Measurements from ENCODE around the gene ZNF326. TPM values are rescaled to one million over a fixed set of nuclear protein-coding genes. Genes with fewer than 3 reads are reported as not detected.

The ZNF326 gene
- total RNA-seq (10 to 100 TPM; 28.6 to 30.2 TPM), polyA plus RNA-seq (ENCODE audit: insufficient read depth, low read depth, low replicate concordance) (9.5 TPM)
- long read RNA-seq, donor 1, transcript ZNF326-201 (12 exons, 2,729 nt), result major isoform, 7 of 14 reads
- long read RNA-seq, donor 1, transcript ZNF326-202 (4 exons, 1,538 nt), result minor isoform, 6 of 14 reads
- long read RNA-seq, donor 1, partial matches to known transcripts, result 0 of 14 reads
- long read RNA-seq, donor 1, other reads (novel, unspliced or antisense), result 0 of 14 reads
- long read RNA-seq, donor 2, partial matches to known transcripts, result 0 of 7 reads
- long read RNA-seq, donor 2, other reads (novel, unspliced or antisense), result 0 of 7 reads

GRCh38 chr1:89994805-89995597 lies at the start of gene ZNF326:
ZNF326 (plus strand) TSS chr1:89995110; CDS start chr1:89995258, 148 bp downstream.
- Histone ChIP-seq H3K9me3 (no peaks in the 10 kb centered on the region), H3K4me1 (peaks cover 5% of the 10 kb centered on the region), H3K36me3 (ENCODE audit: low read depth, missing control alignments) (no peaks in the 10 kb centered on the region), H3K27me3 (no peaks in the 10 kb centered on the region), H3K27ac (peak within 1 kb of the TSS; percentile 98 to 99), H3K4me3 (peak within 1 kb of the TSS; percentile 97 to 98)
- DNase-seq, result peak; percentile 97
- no peak for TF ChIP-seq CTCF (IDR thresholded peaks at IDR 0.05)
- peak; percentile 95 for TF ChIP-seq POLR2A (IDR thresholded peaks at IDR 0.05)
- 0% methylated on average over 10 to 61 of the region's 88 CpGs for WGBS, 2 donors
- intact Hi-C loops (cut with DNase I; ENCODE audit: low total_unique reads), result no loop called here

- DNase-seq, result no peak
- Histone ChIP-seq H3K27ac (no peak overlapping the region), H3K36me3 (ENCODE audit: low read depth, missing control alignments) (no peaks in the 10 kb centered on the region), H3K27me3 (no peaks in the 10 kb centered on the region), H3K9me3 (no peaks in the 10 kb centered on the region), H3K4me3 (no peak overlapping the region), H3K4me1 (peaks cover 4% of the 10 kb centered on the region)
- no peak for TF ChIP-seq POLR2A (IDR thresholded peaks at IDR 0.05)
- TF ChIP-seq CTCF (IDR thresholded peaks at IDR 0.05), result no peak
- intact Hi-C loops (cut with DNase I; ENCODE audit: low total_unique reads), result no loop called here
- WGBS, 2 donors, result 84 to 91% methylated on average over 5 of the region's 5 CpGs
These were observed 48.9 kb upstream of the ZNF326 start for GRCh38 chr1:89945852-89946476.

GRCh38 chr1:89946532-89946931 lies 48.4 kb upstream of the ZNF326 start:
- H3K27ac ChIP-seq, result no peak overlapping the region
- H3K4me3 ChIP-seq, result no peak overlapping the region
- TF ChIP-seq CTCF (IDR thresholded peaks at IDR 0.05) (no peak), POLR2A (IDR thresholded peaks at IDR 0.05) (no peak)
- H3K27me3 ChIP-seq, result no peaks in the 10 kb centered on the region
- no peaks in the 10 kb centered on the region for H3K36me3 ChIP-seq (ENCODE audit: low read depth, missing control alignments)
- no peaks in the 10 kb centered on the region for H3K9me3 ChIP-seq
- intact Hi-C loops (cut with DNase I; ENCODE audit: low total_unique reads), result no loop called here
- H3K4me1 ChIP-seq, result peaks cover 4% of the 10 kb centered on the region
- no peak for DNase-seq
- WGBS, 2 donors, result 38 to 50% methylated on average over 1 of the region's 1 CpG

DNA sequence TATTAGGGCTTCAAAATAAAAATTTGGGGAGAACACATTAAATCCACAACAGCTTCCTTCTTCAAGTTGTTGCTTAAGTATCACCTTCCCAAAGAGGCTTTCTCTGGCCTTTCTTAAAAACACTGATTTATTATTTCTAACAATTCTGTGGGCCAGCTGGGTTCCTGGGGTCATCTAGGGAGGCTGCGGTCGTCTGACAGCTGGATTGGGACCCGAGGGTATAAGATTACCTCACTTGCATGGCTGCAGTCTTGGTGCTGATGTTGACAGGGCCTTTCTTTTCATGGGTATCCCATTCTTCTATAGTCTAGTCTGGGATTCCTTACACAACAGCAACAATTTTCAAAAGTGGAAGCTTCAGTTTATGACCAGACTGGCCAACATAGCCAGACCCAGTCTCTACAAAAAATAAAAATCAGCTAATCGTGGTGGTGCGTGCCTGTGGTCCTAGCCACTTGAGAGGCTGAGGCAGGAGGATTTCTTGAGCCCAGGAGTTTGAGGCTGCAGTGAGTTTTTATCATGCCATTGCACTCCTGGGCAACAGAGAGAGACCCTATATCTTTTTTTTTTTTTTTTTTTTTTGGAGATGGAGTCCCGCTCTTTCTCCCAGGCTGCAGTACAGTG lies 46.1 kb upstream of the ZNF326 start:
- H3K4me1 ChIP-seq, result peaks cover 4% of the 10 kb centered on the region
- no peak for TF ChIP-seq CTCF (IDR thresholded peaks at IDR 0.05)
- TF ChIP-seq POLR2A (IDR thresholded peaks at IDR 0.05), result no peak
- 82 to 84% methylated on average over 6 of the region's 6 CpGs for WGBS, 2 donors
- no peaks in the 10 kb centered on the region for H3K36me3 ChIP-seq (ENCODE audit: low read depth, missing control alignments)
- H3K4me3 ChIP-seq, result no peak overlapping the region
- no peaks in the 10 kb centered on the region for H3K27me3 ChIP-seq
- no peak overlapping the region for H3K27ac ChIP-seq
- no peak for DNase-seq
- intact Hi-C loops (cut with DNase I; ENCODE audit: low total_unique reads), result no loop called here
- no peaks in the 10 kb centered on the region for H3K9me3 ChIP-seq
